Activated CD4-positive, alpha-beta T cell treated with anti-CD3 and anti-CD28 coated beads, Interleukin-2, amount 10 ng/mL, durations not matched to agents 24 days and 14 days (primary cell): ENCODE results near the gene ENHO. TPM values are rescaled to one million over a fixed set of nuclear protein-coding genes. Genes with fewer than 3 reads are reported as not detected.

Experiments
- DNase-seq: peaks from one replicate; pipeline ENCODE4 v3.0.0; 2022
- H3K27ac Mint-ChIP-seq: one replicate; pipeline ENCODE4 v1.8.0; 2022; ENCODE audit warnings: mild to moderate bottlenecking, mixed read lengths
- H3K27me3 Mint-ChIP-seq: one replicate; pipeline ENCODE4 v1.8.0; 2022; ENCODE audit warnings: mixed read lengths
- H3K36me3 Mint-ChIP-seq: one replicate; pipeline ENCODE4 v1.8.0; 2022; ENCODE audit warnings: low read depth, mild to moderate bottlenecking, mixed read lengths
- H3K4me1 Mint-ChIP-seq: one replicate; pipeline ENCODE4 v1.8.0; 2021; ENCODE audit warnings: mixed read lengths
- H3K4me3 Mint-ChIP-seq: one replicate; pipeline ENCODE4 v1.8.0; 2022; ENCODE audit warnings: mild to moderate bottlenecking, moderate library complexity, mixed read lengths
- H3K9me3 Mint-ChIP-seq: one replicate; pipeline ENCODE4 v1.8.0; 2021; ENCODE audit warnings: mixed read lengths
- intact Hi-C: fragments of 100-400 bp; cut with micrococcal nuclease; formaldehyde crosslinking; loops from one replicate; pipeline ENCODE4 v1.15.1; 2023
- total RNA-seq: library from RNA; stranded (reverse); gene quantifications from 2 replicates; pipeline ENCODE4 v1.2.3, GENCODE V29; 2022

Gene ENHO
- total RNA-seq, 1 donor from 2014 or later, result not detected

DNA sequence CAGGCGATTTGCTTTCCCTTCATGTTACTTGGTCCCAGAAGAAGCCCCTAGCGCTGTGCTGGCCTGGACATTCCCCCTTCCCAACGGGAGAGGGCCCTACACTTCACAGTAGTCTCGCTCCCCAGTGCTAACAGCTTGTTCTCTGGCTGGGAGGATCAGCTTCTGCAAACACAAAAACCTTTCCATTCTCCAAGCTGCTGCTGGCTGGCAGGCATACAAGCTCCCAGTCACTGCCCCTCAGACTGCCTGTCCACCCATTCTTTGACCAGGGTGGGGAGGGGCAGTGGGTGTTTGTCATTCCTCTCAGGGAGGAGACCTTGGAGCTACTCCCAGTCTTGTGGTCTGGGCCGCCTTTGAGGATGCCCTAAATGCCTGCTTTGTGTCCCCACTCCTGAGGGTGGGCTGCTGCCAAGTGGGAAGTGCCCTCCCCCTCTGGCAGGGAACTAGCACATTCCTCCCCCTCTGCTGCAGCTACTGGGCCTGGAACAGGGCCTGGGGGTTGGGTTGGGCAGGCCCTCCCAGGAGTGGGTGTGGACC lies 20.8 kb downstream of the ENHO start:
- intact Hi-C loops, result loop anchor here (2.0 kb wide), 1 partner anchor 89 kb away; no protein-coding TSS in a partner anchor
- no peak overlapping the region for H3K27ac Mint-ChIP-seq
- H3K27me3 Mint-ChIP-seq, result peaks cover 26% of the 10 kb centered on the region
- peaks cover 6% of the 10 kb centered on the region for H3K4me1 Mint-ChIP-seq
- no peak overlapping the region for H3K4me3 Mint-ChIP-seq
- H3K9me3 Mint-ChIP-seq, result no peaks in the 10 kb centered on the region
- H3K36me3 Mint-ChIP-seq, result no peaks in the 10 kb centered on the region
- DNase-seq, result no peak

DNA sequence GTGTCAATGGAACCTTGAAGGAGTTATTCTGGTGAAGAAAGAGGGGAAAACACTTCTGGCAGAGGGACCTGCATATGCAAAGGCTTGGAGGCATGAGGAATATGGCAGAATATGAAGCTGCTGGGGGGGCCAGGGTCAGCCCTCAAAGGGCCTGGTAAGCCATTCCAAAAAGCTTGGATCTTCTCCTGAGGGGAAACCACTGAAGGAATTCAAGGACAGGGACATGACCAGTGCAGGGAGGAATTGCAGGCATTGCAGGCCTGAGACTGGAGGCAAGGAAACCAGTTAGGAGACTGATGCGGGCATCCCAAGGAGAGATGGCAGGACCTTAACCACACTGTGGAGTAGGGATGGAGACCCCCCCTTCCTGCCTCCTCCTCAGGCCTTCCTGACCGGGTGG lies 21.4 kb downstream of the ENHO start:
- intact Hi-C loops, result loop anchor here (2.0 kb wide), 1 partner anchor 89 kb away; no protein-coding TSS in a partner anchor
- no peak overlapping the region for H3K4me3 Mint-ChIP-seq
- no peaks in the 10 kb centered on the region for H3K9me3 Mint-ChIP-seq
- no peak overlapping the region for H3K27ac Mint-ChIP-seq
- DNase-seq, result no peak
- peaks cover 6% of the 10 kb centered on the region for H3K4me1 Mint-ChIP-seq
- H3K36me3 Mint-ChIP-seq, result no peaks in the 10 kb centered on the region
- peaks cover 26% of the 10 kb centered on the region for H3K27me3 Mint-ChIP-seq

DNA sequence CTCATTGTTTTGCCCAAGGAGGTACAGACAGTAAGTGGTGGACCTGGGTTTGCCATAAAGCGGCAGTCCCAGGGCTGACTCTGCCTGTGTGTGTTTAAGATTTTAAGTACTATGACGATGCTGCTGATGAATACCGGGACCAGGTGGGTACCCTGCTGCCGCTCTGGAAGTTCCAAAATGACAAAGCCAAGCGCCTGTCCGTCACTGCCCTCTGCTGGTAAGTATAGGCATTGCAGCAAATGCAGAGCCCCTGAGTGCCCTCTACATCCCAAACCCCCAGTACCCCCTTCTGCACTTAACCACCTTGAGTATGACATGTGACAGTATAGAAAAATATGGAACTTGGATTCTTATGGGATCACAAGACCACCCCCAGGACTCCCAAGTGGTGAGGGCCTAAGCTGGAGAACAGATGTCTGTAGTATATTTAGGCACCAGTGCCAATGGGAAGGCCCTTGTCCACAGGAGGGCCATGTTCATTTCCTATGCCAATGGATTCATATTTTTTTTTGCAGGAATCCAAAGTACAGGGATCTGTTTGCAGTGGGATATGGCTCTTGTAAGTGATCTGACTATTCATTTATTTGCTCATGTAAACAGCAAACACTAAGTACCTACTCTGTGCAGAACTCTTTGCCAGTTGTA lies 22.0 kb downstream of the ENHO start:
- no peak overlapping the region for H3K27ac Mint-ChIP-seq
- no peak overlapping the region for H3K4me3 Mint-ChIP-seq
- H3K9me3 Mint-ChIP-seq, result no peaks in the 10 kb centered on the region
- peak; percentile 93 for DNase-seq
- peaks cover 6% of the 10 kb centered on the region for H3K4me1 Mint-ChIP-seq
- intact Hi-C loops, result loop anchor here (1.0 to 2.0 kb wide), 3 partner anchors 63 to 96 kb away; no protein-coding TSS in a partner anchor
- no peaks in the 10 kb centered on the region for H3K36me3 Mint-ChIP-seq
- peaks cover 24% of the 10 kb centered on the region for H3K27me3 Mint-ChIP-seq

DNA sequence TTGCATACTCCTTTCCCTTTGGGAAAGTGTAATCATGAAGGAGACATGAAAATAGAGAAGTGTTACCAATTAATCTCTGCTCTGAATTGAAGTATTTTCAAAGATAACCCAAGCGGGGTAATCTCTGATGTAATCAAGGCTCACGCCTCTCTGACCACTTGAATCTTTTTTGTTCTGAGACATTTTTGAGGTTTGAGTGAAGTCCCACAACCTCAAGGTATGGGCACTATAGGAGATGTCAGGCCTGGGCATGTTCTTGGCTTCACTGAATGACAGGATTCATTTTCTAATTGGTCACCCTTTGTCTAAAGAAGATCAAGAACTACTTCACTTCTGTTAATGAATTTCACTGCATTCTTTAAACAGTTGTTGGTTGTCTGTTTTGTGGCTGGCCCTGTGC lies 23.7 kb downstream of the ENHO start:
- H3K27ac Mint-ChIP-seq, result no peak overlapping the region
- H3K36me3 Mint-ChIP-seq, result no peaks in the 10 kb centered on the region
- H3K27me3 Mint-ChIP-seq, result peaks cover 17% of the 10 kb centered on the region
- DNase-seq, result no peak
- intact Hi-C loops, result no loop called here
- H3K4me1 Mint-ChIP-seq, result peaks cover 6% of the 10 kb centered on the region
- H3K4me3 Mint-ChIP-seq, result no peak overlapping the region
- no peaks in the 10 kb centered on the region for H3K9me3 Mint-ChIP-seq

DNA sequence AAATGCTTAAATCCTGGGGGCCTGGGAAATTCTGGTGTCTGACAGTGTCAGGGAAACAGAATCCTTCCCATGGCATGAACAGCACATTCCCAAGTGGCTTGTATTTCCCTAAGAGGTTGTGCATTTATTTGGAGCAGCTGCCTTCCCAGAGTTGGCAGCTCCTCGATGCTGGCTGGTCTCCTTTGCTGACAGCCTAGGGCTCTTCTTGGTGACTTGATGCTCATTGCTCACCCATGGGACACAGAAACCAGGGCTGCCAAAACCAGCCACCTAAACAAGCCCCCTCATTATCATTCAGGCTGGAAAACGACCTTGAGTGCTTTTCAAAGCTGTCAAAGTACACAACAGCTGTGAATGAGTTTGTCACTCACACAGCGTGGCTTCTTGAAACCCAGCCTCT lies 24.2 kb downstream of the ENHO start:
- DNase-seq, result no peak
- H3K27ac Mint-ChIP-seq, result no peak overlapping the region
- H3K4me1 Mint-ChIP-seq, result peaks cover 6% of the 10 kb centered on the region
- peaks cover 17% of the 10 kb centered on the region for H3K27me3 Mint-ChIP-seq
- intact Hi-C loops, result no loop called here
- no peaks in the 10 kb centered on the region for H3K9me3 Mint-ChIP-seq
- no peak overlapping the region for H3K4me3 Mint-ChIP-seq
- H3K36me3 Mint-ChIP-seq, result no peaks in the 10 kb centered on the region

DNA sequence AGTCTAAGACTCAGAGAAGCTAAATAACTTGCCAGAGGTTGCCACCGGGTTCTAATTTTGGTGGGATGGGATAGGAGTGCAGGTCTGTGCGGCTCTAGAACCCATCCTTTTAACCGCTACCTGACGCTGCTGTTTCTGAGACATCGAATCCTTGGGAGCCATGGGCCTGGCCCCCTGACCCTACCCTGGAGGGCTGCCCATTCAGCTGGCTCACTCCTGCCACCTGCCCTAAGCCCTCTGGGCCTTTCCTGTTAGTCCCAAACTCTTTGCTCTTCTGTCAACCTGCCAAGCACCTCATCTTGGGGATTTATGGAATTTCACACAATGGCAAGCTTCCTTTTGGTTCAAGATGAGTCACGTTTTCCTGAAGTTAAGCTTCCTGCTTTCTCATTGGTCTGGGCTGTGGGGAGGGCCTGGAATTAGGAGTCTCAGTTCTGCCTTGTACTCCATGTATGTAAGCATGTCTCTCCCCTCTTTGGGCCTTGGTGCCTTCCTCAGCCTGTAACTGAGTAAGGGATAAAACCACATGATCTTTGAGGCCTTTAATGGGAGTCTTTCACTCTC lies 26.6 kb downstream of the ENHO start:
- intact Hi-C loops, result no loop called here
- no peak for DNase-seq
- H3K4me3 Mint-ChIP-seq, result no peak overlapping the region
- H3K27ac Mint-ChIP-seq, result no peak overlapping the region
- no peaks in the 10 kb centered on the region for H3K36me3 Mint-ChIP-seq
- H3K9me3 Mint-ChIP-seq, result no peaks in the 10 kb centered on the region
- H3K4me1 Mint-ChIP-seq, result peaks cover 6% of the 10 kb centered on the region
- H3K27me3 Mint-ChIP-seq, result peaks cover 17% of the 10 kb centered on the region

DNA sequence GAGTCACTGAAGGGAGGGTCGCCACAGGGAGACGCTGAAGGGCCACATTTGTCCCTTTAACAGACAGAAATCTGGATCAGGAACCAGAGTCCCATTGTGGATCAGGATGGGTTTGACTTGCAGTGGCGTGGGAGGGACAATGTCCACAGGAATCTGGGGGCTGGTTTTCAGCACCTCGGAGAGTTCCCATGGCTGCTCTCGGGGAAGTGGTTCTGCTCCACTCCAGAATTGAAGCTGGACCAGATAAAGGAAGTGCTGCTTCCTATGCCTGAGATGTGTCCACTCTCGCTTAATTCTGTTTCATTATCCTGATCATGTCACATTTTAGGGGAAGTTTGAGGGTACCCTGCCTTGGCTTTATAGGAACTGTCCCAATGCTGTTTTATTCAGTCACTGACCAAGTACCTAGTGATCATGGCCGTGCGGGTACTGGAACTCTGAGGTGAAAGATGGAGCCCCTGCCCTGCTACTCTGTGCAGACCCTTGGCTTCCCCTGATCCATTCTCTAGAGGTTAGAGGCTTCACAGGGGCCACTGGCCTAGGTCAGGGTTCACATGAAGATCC lies 28.7 kb downstream of the ENHO start:
- intact Hi-C loops, result no loop called here
- no peak overlapping the region for H3K27ac Mint-ChIP-seq

DNA sequence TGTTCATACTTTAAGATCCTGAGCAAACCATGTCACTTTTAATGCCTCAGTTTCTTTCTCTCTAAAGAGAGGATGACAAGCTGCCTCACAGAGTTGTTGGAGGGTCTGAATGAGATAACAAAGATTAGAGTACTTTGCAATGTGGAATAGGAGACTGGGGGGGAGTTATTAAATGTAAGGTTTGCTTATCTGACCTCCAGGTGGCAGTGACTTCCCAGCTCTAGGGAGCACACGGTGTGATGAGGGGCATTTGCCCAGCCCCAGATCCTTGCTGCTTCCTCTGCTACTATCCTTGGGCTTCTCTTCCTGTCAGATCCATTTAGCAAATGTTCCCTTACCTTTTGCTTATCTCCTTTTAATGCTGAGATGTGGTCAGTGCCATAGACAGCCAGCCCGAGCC lies 30.7 kb downstream of the ENHO start:
- H3K4me3 Mint-ChIP-seq, result no peak overlapping the region
- H3K27ac Mint-ChIP-seq, result no peak overlapping the region
- no peaks in the 10 kb centered on the region for H3K9me3 Mint-ChIP-seq
- peaks cover 8% of the 10 kb centered on the region for H3K27me3 Mint-ChIP-seq
- no peak for DNase-seq
- intact Hi-C loops, result no loop called here
- no peaks in the 10 kb centered on the region for H3K36me3 Mint-ChIP-seq
- no peaks in the 10 kb centered on the region for H3K4me1 Mint-ChIP-seq

More for the DNA sequence above, 28.7 kb downstream of the ENHO start:
- peaks cover 8% of the 10 kb centered on the region for H3K27me3 Mint-ChIP-seq
- H3K4me1 Mint-ChIP-seq, result no peaks in the 10 kb centered on the region
- no peak overlapping the region for H3K4me3 Mint-ChIP-seq
- no peaks in the 10 kb centered on the region for H3K9me3 Mint-ChIP-seq
- H3K36me3 Mint-ChIP-seq, result no peaks in the 10 kb centered on the region
- peak; percentile 85 for DNase-seq

DNA sequence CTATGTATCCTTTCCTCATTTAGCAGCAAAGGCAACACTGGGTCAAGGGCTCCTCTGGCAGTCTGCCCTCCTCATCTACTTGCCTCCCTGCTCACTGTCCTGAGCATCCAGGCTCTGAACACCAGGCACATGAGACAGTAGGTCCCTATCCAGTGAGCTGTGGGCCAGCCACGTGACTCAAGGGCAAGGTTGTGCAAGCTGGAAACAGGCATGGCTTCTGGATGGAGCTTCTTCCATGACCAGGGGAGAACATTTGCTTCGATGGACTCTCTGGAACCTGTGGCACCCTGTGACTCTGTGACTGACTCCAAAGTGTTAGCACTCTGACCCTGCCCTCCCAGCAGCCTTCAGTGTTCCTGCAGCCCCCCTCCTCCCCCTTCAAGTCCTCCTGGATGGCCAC lies 31.2 kb downstream of the ENHO start:
- H3K27ac Mint-ChIP-seq, result no peak overlapping the region
- DNase-seq, result no peak
- no peaks in the 10 kb centered on the region for H3K4me1 Mint-ChIP-seq
- no peak overlapping the region for H3K4me3 Mint-ChIP-seq
- H3K36me3 Mint-ChIP-seq, result no peaks in the 10 kb centered on the region
- no peaks in the 10 kb centered on the region for H3K9me3 Mint-ChIP-seq
- H3K27me3 Mint-ChIP-seq, result peaks cover 8% of the 10 kb centered on the region
- intact Hi-C loops, result no loop called here

DNA sequence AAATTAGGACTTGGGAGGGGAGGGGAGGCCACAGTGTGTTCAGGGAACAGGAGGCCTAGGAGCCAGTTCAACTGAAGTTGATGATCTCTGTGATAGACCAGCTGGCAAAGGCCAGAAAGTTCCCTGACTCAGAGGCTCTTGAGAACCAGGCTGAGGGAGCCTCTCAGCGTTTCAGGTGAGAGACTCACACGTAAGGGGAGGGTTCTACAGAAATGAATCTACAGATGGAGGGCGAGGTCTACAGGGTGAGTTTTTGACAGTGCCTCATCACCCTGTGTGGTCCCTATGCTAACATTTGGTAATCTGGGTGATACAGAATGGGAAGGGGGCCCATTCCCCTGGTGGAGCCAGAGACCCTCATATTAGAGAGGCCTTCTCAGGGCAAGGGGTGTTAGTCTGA lies 32.0 kb downstream of the ENHO start:
- no peak for DNase-seq
- intact Hi-C loops, result no loop called here
- H3K27ac Mint-ChIP-seq, result no peak overlapping the region
- no peak overlapping the region for H3K4me3 Mint-ChIP-seq
- peaks cover 8% of the 10 kb centered on the region for H3K27me3 Mint-ChIP-seq
- no peaks in the 10 kb centered on the region for H3K9me3 Mint-ChIP-seq
- no peaks in the 10 kb centered on the region for H3K36me3 Mint-ChIP-seq
- H3K4me1 Mint-ChIP-seq, result no peaks in the 10 kb centered on the region

DNA sequence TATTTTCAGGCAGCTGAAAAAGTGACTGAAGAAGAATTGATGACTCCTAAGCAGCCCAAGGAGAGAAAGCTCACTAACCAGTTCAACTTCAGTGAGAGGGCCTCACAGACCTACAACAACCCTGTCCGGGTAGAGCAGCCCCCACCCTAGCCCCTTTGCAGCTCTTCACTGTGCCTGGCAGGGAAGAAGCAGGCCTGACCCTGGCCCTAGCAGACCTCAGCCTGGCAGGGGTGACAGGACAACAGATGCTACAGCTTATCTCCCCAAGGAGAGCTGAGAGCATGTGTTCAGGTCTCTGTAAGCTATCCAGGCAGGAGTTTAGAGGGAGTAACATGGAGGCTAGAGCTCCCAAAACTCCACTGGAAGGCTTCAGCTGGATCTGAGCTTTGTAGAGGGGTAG lies 32.4 kb downstream of the ENHO start:
- Mint-ChIP-seq H3K27ac (no peak overlapping the region), H3K4me3 (no peak overlapping the region), H3K36me3 (no peaks in the 10 kb centered on the region), H3K4me1 (no peaks in the 10 kb centered on the region), H3K9me3 (no peaks in the 10 kb centered on the region), H3K27me3 (peaks cover 11% of the 10 kb centered on the region)
- intact Hi-C loops, result no loop called here
- no peak for DNase-seq

DNA sequence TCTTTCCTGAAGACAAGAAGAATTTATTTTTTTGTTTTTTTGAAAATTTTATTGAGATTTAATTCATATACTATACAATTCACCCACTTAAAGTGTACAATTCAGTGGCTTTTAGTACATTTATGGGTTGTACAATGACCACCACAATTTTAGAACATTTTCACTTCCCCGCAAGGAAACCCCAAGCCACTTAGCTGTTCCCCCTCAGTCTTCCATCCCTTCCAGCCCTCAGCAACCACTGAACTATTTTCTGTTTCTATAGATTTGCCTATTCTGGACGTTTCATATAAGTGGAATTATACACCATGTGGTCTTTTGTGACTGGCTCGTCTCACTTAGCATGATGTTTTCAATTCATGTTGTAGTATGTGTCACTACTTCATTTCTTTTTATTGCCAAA lies 36.2 kb downstream of the ENHO start:
- Mint-ChIP-seq H3K27me3 (peaks cover 14% of the 10 kb centered on the region), H3K4me1 (no peaks in the 10 kb centered on the region), H3K36me3 (no peaks in the 10 kb centered on the region), H3K9me3 (no peaks in the 10 kb centered on the region), H3K4me3 (no peak overlapping the region), H3K27ac (no peak overlapping the region)
- intact Hi-C loops, result no loop called here
- no peak for DNase-seq

DNA sequence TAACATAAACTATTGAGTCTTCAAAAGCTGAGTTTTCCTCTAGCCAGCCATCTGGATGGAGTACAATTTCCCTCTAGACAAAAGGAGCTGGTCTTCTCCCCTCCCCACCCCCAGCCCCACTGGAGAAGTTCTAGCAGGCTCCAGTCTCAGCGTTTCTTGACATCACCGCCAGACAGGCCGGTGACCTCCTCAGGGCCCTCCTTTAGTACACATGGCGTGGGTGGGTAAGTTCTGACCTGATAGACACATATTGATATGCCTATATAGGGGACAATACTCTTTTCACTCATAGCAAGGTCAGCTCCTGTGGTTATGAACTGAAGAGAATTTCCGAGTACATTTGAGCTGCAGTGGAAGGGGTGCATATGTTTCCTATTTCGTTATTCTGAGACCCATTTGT lies 37.0 kb downstream of the ENHO start:
- H3K36me3 Mint-ChIP-seq, result no peaks in the 10 kb centered on the region
- intact Hi-C loops, result no loop called here
- peaks cover 14% of the 10 kb centered on the region for H3K27me3 Mint-ChIP-seq

DNA sequence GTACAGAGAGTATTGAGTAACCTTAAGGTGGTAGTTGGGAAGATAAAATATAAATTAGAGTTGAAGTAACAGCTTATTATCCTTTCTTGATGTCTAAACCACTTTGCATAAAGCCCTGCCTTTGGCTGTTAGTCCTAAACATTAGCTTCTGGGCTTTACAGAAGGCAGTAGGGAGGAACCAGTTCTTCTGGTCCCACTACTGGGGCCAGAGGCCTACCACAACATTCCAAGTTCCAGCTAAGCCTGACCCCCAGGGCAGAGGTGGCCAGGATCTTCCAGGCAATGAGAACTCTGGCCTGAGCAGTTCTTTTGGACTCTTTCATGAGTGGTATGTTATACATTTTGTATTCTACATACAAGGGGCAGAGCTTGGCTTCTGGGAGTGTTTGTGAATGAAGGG lies 38.1 kb downstream of the ENHO start:
- no peak for DNase-seq
- H3K4me1 Mint-ChIP-seq, result no peaks in the 10 kb centered on the region
- peaks cover 14% of the 10 kb centered on the region for H3K27me3 Mint-ChIP-seq
- no peaks in the 10 kb centered on the region for H3K9me3 Mint-ChIP-seq
- no peaks in the 10 kb centered on the region for H3K36me3 Mint-ChIP-seq
- intact Hi-C loops, result no loop called here
- H3K27ac Mint-ChIP-seq, result no peak overlapping the region
- H3K4me3 Mint-ChIP-seq, result no peak overlapping the region

More for the DNA sequence above, 37.0 kb downstream of the ENHO start:
- H3K4me3 Mint-ChIP-seq, result no peak overlapping the region
- DNase-seq, result no peak
- no peak overlapping the region for H3K27ac Mint-ChIP-seq
- H3K9me3 Mint-ChIP-seq, result no peaks in the 10 kb centered on the region
- no peaks in the 10 kb centered on the region for H3K4me1 Mint-ChIP-seq
